Esophagus squamous epithelium (tissue), 5 donors: ENCODE measurements around the gene PTPA. TPM values are rescaled to one million over a fixed set of nuclear protein-coding genes. Genes with fewer than 3 reads are reported as not detected.

Source experiments
- DNase-seq: peaks from one replicate; lab custom pipeline; 2025; lab: John Stamatoyannopoulos, UW
- H3K27ac ChIP-seq, 4 donors: fragments of 200-600 bp; sonication (generic); one replicate each; pipeline ENCODE4 v1.5.1; 2016 to 2019; ENCODE audit warnings: mild to moderate bottlenecking in 1 of 4
- H3K27me3 ChIP-seq, 4 donors: fragments of 200-600 bp; sonication (generic); 1 replicate in 3 of 4; 2 replicates in 1 of 4; pipeline versions ENCODE4 v1.5.1 to v1.6.0; 2017 to 2021; ENCODE audit warnings: antibody characterized with exemption in 1 of 4
- H3K36me3 ChIP-seq, 3 donors: fragments of 200-600 bp; sonication (generic); one replicate each; pipeline ENCODE4 v1.5.1; 2016 to 2019
- H3K4me1 ChIP-seq, 3 donors: fragments of 200-600 bp; sonication (generic); one replicate each; pipeline ENCODE4 v1.5.1; 2017 to 2019
- H3K4me3 ChIP-seq, 4 donors: fragments of 200-600 bp; sonication (generic); 1 replicate in 3 of 4; 2 replicates in 1 of 4; pipeline ENCODE4 v1.5.1; 2016 to 2019; ENCODE audit warnings: mild to moderate bottlenecking in 2 of 4, moderate library complexity in 1 of 4
- H3K9me3 ChIP-seq, 3 donors: fragments of 200-600 bp; sonication (generic); one replicate each; pipeline ENCODE4 v1.5.1; 2016 to 2019
- CTCF ChIP-seq, 6 experiments: fragments of 450-650 bp in 4 of 6; fragments of 200-600 bp in 2 of 6; sonication (generic) in 2 of 6; IDR thresholded peaks; one replicate each; pipeline ENCODE4 v1.5.1; 2016 to 2019; ENCODE audit warnings: antibody characterized with exemption in 6 of 6, mild to moderate bottlenecking in 4 of 6, moderate library complexity in 4 of 6
- POLR2A ChIP-seq, 4 donors: fragments of 450-650 bp; IDR thresholded peaks; one replicate each; pipeline ENCODE4 v1.6.1; 2017; ENCODE audit warnings: antibody characterized with exemption in 4 of 4, mild to moderate bottlenecking in 4 of 4, moderate library complexity in 3 of 4
- WGBS, 2 donors: methylation state at CpG; one replicate each; pipeline ENCODE4 v1.1.5; 2018; 5-methylcytosine and 5-hydroxymethylcytosine counted together
- intact Hi-C: fragments of 100-400 bp; cut with DNase I; formaldehyde crosslinking; loops from one replicate; pipeline ENCODE4 v1.15.0; 2022
- total RNA-seq, 4 donors: library from RNA; depleted of rRNA; stranded (reverse); fragments of >200 nt; gene quantifications; one replicate each; pipeline ENCODE4 v1.1.0, GENCODE V29; 2016
- donor health status: DM: yes; HTN: yes; CAD: no.

PTPA gene
- total RNA-seq, 4 donors from 2014 or later = 59.1 to 110 (median 80.6) TPM

- peaks cover 0 to 18% (median 0%) of the 10 kb centered on the region in 4 donors for H3K27me3 ChIP-seq
- no peaks in the 10 kb centered on the region for H3K36me3 ChIP-seq
- no peaks in the 10 kb centered on the region for H3K9me3 ChIP-seq
- 15 to 40% methylated on average over 1 to 4 of the region's 8 CpGs for WGBS, 2 donors
- peak overlapping the region; percentile 52 to 88 (median 79) for H3K27ac ChIP-seq
- intact Hi-C loops = loop anchor here (10.0 kb wide), 1 partner anchor 107 kb away; no protein-coding TSS in a partner anchor
- DNase-seq = no peak
- TF ChIP-seq POLR2A (IDR thresholded peaks at IDR 0.05) (no peak), CTCF (IDR thresholded peaks at IDR 0.05) (no peak)
- peak overlapping the region in 3 of 4 donors; percentile 1 to 43 (median 4) for H3K4me3 ChIP-seq
- peaks cover 5 to 25% (median 15%) of the 10 kb centered on the region in 3 donors for H3K4me1 ChIP-seq
Measured at GRCh38 chr9:129197978-129198318, 86.7 kb downstream of the PTPA start.

Other genes with a start within 250 kb of the PTPA start
- gene KYAT1, start 229.5 kb upstream of the PTPA start, total RNA-seq = 1 to 10 TPM; 4.0 to 9.4 (median 5.7) TPM
- gene LRRC8A, start 229.3 kb upstream of the PTPA start, total RNA-seq = 100 to 1,000 TPM in 3 of 4 donors, 10 to 100 TPM in 1; 70.0 to 153 (median 122) TPM
- 10 to 100 TPM in 3 of 4 donors, 1 to 10 TPM in 1; 3.7 to 34.0 (median 23.0) TPM for gene PHYHD1, start 190.4 kb upstream of the PTPA start, total RNA-seq
- gene DOLK, start 163.8 kb upstream of the PTPA start, total RNA-seq = 10 to 100 TPM; 12.8 to 21.2 (median 16.2) TPM
- gene NUP188, start 163.7 kb upstream of the PTPA start, total RNA-seq = 10 to 100 TPM; 61.0 to 78.6 (median 67.1) TPM
- gene SH3GLB2, start 83.1 kb upstream of the PTPA start, total RNA-seq = 100 to 1,000 TPM in 2 of 4 donors, 10 to 100 TPM in 2; 70.3 to 169 (median 113) TPM
- gene MIGA2, start 74.8 kb upstream of the PTPA start, total RNA-seq = 10 to 100 TPM; 27.5 to 49.3 (median 29.8) TPM
- gene DOLPP1, start 30.3 kb upstream of the PTPA start, total RNA-seq = 10 to 100 TPM in 3 of 4 donors, 1 to 10 TPM in 1; 9.7 to 23.0 (median 19.3) TPM
- 10 to 100 TPM; 25.3 to 61.5 (median 44.9) TPM for gene CRAT, start 622 bp upstream of the PTPA start, total RNA-seq
- gene IER5L, start 66.8 kb downstream of the PTPA start, total RNA-seq = 1 to 10 TPM; 6.1 to 8.7 (median 7.2) TPM